ENCODE results near the gene NSA2. TPM values are rescaled to one million over a fixed set of nuclear protein-coding genes. Genes with fewer than 3 reads are reported as not detected.

Gene NSA2
- total RNA-seq (2021) (76.8 and 111 TPM in 2 replicates), Bru-seq, nascent RNA (percentile 86 among the genes with signal in this experiment), BruChase-seq, experiment 1, labeled RNA remaining after a 2-hour chase (percentile 77 among the genes with signal in this experiment), BruChase-seq, experiment 2, labeled RNA remaining after a 6-hour chase (percentile 90 among the genes with signal in this experiment)
- long read RNA-seq, full-length matches to known transcripts: 39 of 42 reads
- long read RNA-seq, partial matches to known transcripts: 2 of 42 reads
- long read RNA-seq, other reads (novel, unspliced or antisense): 1 of 42 reads

DNA sequence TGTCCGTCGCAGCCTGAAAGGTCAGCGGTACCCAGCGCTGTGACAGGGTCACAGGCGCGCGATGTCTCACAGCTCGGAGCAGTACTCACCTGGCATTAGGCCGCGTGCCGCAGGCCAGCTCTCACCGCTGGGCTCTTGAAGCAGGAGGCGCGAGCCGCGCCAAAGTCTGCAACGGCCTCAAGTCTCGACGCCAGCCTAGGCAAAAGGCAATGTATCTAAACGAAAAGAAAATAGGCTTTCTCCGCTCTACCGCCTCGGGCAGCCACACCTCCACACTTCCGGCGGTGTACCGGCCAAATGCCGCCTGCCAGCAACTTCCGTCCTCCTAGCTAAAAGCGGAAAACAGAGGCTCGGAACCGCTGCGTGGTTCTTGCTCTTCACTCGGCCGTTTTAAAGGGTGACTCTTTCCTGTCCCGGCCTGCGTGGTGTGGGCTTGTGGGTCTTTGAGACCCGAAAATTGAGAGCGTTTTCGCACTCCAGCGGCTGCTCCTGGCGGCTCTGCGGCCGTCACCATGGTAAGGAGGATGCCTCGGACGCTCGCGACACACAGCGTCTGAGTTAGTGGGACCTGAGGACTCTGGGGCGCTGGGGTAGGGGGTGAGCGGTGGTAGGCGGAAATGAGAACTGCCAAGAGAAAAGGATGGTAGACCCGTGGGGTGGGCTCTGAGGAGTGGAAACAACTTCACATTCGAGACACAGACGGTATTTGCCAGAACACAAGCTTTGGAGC, at the start of gene NSA2, which contains the start of gene GFM2:
TSS of gene NSA2 (plus strand) at position 401 of the 730 bp plus-strand sequence. CDS start at position 513, 112 bp downstream.
TSS of gene GFM2 (minus strand) at position 269 of the 730 bp plus-strand sequence. CDS start 3,375 bp downstream, outside the sequence.
- intact Hi-C loops (cut with micrococcal nuclease; ENCODE audit: unreplicated experiment): loop anchor here (5.0 kb wide), 1 partner anchor 150 kb away; no protein-coding TSS in a partner anchor
- ChIA-PET POLR2A (ENCODE audit: low non-redundant PET) (interaction anchor here (0.6 kb wide), 1 partner anchor 72 kb away, joined by 3 read pairs; no protein-coding TSS in a partner anchor), CTCF (no interaction called here)
- TF ChIP-seq CTCF (conservative IDR thresholded peaks at IDR 0.05; ENCODE audit: low read depth, low read length) (no peak), EZH2 (IDR thresholded peaks at IDR 0.05; ENCODE audit: borderline replicate concordance, low read depth, low read length, poor library complexity, severe bottlenecking) (no peak)
- no TSS peak for BruUV-seq (replicated peaks)
- DNase-seq (ENCODE audit: low spot score): peak; percentile 96
- Histone ChIP-seq H3K9me3 (ENCODE audit: low read depth, low read length, poor library complexity, severe bottlenecking) (no peaks in the 10 kb centered on the region), H3K4me1 (ENCODE audit: insufficient read depth, low read length, poor library complexity, severe bottlenecking) (peaks cover 22% of the 10 kb centered on the region), H3K36me3 (ENCODE audit: insufficient read depth, low read length, poor library complexity, severe bottlenecking) (peaks cover 48% of the 10 kb centered on the region), H3K4me3 (ENCODE audit: low read depth, low read length, poor library complexity, severe bottlenecking) (peak within 1 kb of the TSS; percentile 94), H3K27ac (ENCODE audit: low read depth, low read length, poor library complexity, severe bottlenecking) (peak within 1 kb of the TSS; percentile 77), H3K27me3 (replicated peaks; ENCODE audit: insufficient read depth, low read depth, low read length, poor library complexity) (no peaks in the 10 kb centered on the region)

- ChIA-PET POLR2A (ENCODE audit: low non-redundant PET) (interaction anchor here (0.6 kb wide), 1 partner anchor 41 kb away, joined by 3 read pairs; no protein-coding TSS in a partner anchor), CTCF (no interaction called here)
- DNase-seq (ENCODE audit: low spot score): no peak
- TF ChIP-seq EZH2 (IDR thresholded peaks at IDR 0.05; ENCODE audit: borderline replicate concordance, low read depth, low read length, poor library complexity, severe bottlenecking) (no peak), CTCF (conservative IDR thresholded peaks at IDR 0.05; ENCODE audit: low read depth, low read length) (no peak)
- H3K4me1 ChIP-seq (ENCODE audit: insufficient read depth, low read length, poor library complexity, severe bottlenecking): no peaks in the 10 kb centered on the region
- peaks cover 33% of the 10 kb centered on the region for H3K36me3 ChIP-seq (ENCODE audit: insufficient read depth, low read length, poor library complexity, severe bottlenecking)
- intact Hi-C loops (cut with micrococcal nuclease; ENCODE audit: unreplicated experiment): no loop called here
- no peak overlapping the region for H3K4me3 ChIP-seq (ENCODE audit: low read depth, low read length, poor library complexity, severe bottlenecking)
- H3K27me3 ChIP-seq (replicated peaks; ENCODE audit: insufficient read depth, low read depth, low read length, poor library complexity): no peaks in the 10 kb centered on the region
- H3K9me3 ChIP-seq (ENCODE audit: low read depth, low read length, poor library complexity, severe bottlenecking): no peaks in the 10 kb centered on the region
- no TSS peak for BruUV-seq (replicated peaks)
- H3K27ac ChIP-seq (ENCODE audit: low read depth, low read length, poor library complexity, severe bottlenecking): no peak overlapping the region
These were observed 49.5 kb upstream of the NSA2 start for GRCh38 chr5:74717596-74717995.

GRCh38 chr5:74722271-74722670, 44.8 kb upstream of the NSA2 start:
- BruUV-seq (replicated peaks): no TSS peak
- ChIA-PET POLR2A (ENCODE audit: low non-redundant PET) (no interaction called here), CTCF (no interaction called here)
- no peak for TF ChIP-seq CTCF (conservative IDR thresholded peaks at IDR 0.05; ENCODE audit: low read depth, low read length)
- TF ChIP-seq EZH2 (IDR thresholded peaks at IDR 0.05; ENCODE audit: borderline replicate concordance, low read depth, low read length, poor library complexity, severe bottlenecking): no peak
- intact Hi-C loops (cut with micrococcal nuclease; ENCODE audit: unreplicated experiment): no loop called here
- no peak for DNase-seq (ENCODE audit: low spot score)
- peaks cover 30% of the 10 kb centered on the region for H3K36me3 ChIP-seq (ENCODE audit: insufficient read depth, low read length, poor library complexity, severe bottlenecking)
- H3K27ac ChIP-seq (ENCODE audit: low read depth, low read length, poor library complexity, severe bottlenecking): no peak overlapping the region
- H3K4me1 ChIP-seq (ENCODE audit: insufficient read depth, low read length, poor library complexity, severe bottlenecking): no peaks in the 10 kb centered on the region
- no peaks in the 10 kb centered on the region for H3K9me3 ChIP-seq (ENCODE audit: low read depth, low read length, poor library complexity, severe bottlenecking)
- no peaks in the 10 kb centered on the region for H3K27me3 ChIP-seq (replicated peaks; ENCODE audit: insufficient read depth, low read depth, low read length, poor library complexity)
- H3K4me3 ChIP-seq (ENCODE audit: low read depth, low read length, poor library complexity, severe bottlenecking): no peak overlapping the region
